NB4 (cell line): ENCODE results near the gene LRP1B.

Experiments used
- CTCF ChIP-seq: IDR thresholded peaks from one replicate; pipeline ENCODE4 v1.5.1; 2012; ENCODE audit warnings: low read depth, low read length
- POLR2A ChIP-seq: IDR thresholded peaks from 2 replicates; pipeline ENCODE4 v1.6.1; 2011; ENCODE audit warnings: mild to moderate bottlenecking; ENCODE audit not compliant: insufficient read length; ENCODE audit errors: extremely low read depth
- TF ChIP-seq, protein P1 (sequence below): IDR thresholded peaks from 2 replicates; pipeline ENCODE4 v1.6.1; 2011; ENCODE audit warnings: low read depth, low read length

DNA sequence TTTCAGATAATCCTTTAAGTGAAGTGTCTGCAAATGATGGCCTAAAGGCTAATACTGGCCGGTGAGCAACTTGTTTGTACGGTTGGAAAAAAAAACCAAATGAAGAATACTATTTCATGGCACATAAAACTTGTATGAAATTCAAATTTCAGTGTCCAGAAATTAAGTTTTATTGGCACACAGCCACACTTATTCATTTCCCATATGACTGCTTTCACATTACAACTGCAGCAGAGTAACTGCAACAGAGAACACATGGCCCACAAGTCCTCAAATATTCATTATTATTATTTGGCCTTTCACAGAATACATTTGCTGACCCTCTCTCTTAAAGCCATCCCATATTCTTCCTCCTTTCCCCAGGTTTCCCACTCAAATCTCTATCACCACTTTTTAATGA lies 1268.6 kb downstream of the LRP1B start:
- TF ChIP-seq CTCF (no peak), POLR2A (no peak)
- TF ChIP-seq, protein P1, sequence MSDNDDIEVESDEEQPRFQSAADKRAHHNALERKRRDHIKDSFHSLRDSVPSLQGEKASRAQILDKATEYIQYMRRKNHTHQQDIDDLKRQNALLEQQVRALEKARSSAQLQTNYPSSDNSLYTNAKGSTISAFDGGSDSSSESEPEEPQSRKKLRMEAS = no peak
